ENCODE data around the gene CAST. TPM values are rescaled to one million over a fixed set of nuclear protein-coding genes. Genes with fewer than 3 reads are reported as not detected.

Gene CAST
- total RNA-seq, 2 donors from 2014 or later = 175 to 347 TPM

- H3K27me3 ChIP-seq (replicated peaks; ENCODE audit: insufficient read depth) = no peaks in the 10 kb centered on the region
- H3K36me3 ChIP-seq = no peaks in the 10 kb centered on the region
- H3K9me3 ChIP-seq = no peaks in the 10 kb centered on the region
- no peak for TF ChIP-seq CTCF (IDR thresholded peaks at IDR 0.05)
- H3K4me1 ChIP-seq (ENCODE audit: control insufficient read depth in 1 of 2, low read depth in 2 of 2) = peaks cover 3 to 23% of the 10 kb centered on the region in 2 donors
- H3K27ac ChIP-seq = no peak overlapping the region
- H3K4me3 ChIP-seq = no peak overlapping the region
- DNase-seq (ENCODE audit: low spot score) (no peak), ATAC-seq (ENCODE audit: insufficient number of reproducible peaks, low FRiP score, low read depth) (no peak)
Measured at GRCh38 chr5:96619946-96620345, 42.2 kb upstream of the CAST start.

- no peak overlapping the region for H3K27ac ChIP-seq
- no peak for ATAC-seq (ENCODE audit: insufficient number of reproducible peaks, low FRiP score, low read depth)
- H3K4me1 ChIP-seq (ENCODE audit: control insufficient read depth in 1 of 2, low read depth in 2 of 2) = peaks cover 0 to 14% of the 10 kb centered on the region in 2 donors
- no peak overlapping the region for H3K4me3 ChIP-seq
- no peaks in the 10 kb centered on the region for H3K36me3 ChIP-seq
- no peak for TF ChIP-seq CTCF (IDR thresholded peaks at IDR 0.05)
- no peak for DNase-seq (ENCODE audit: low spot score)
- no peaks in the 10 kb centered on the region for H3K9me3 ChIP-seq
- no peaks in the 10 kb centered on the region for H3K27me3 ChIP-seq (replicated peaks; ENCODE audit: insufficient read depth)
Measured at GRCh38 chr5:96624596-96624995, 37.6 kb upstream of the CAST start.

- DNase-seq (ENCODE audit: low spot score) (no peak), ATAC-seq (ENCODE audit: insufficient number of reproducible peaks, low FRiP score, low read depth) (no peak)
- H3K27me3 ChIP-seq (replicated peaks; ENCODE audit: insufficient read depth) = no peaks in the 10 kb centered on the region
- no peak for TF ChIP-seq CTCF (IDR thresholded peaks at IDR 0.05)
- no peaks in the 10 kb centered on the region for H3K36me3 ChIP-seq
- H3K9me3 ChIP-seq = no peaks in the 10 kb centered on the region
- no peak overlapping the region for H3K4me3 ChIP-seq
- H3K4me1 ChIP-seq (ENCODE audit: control insufficient read depth in 1 of 2, low read depth in 2 of 2) = peaks cover 0 to 14% of the 10 kb centered on the region in 2 donors
- H3K27ac ChIP-seq = no peak overlapping the region
Measured at GRCh38 chr5:96625365-96625764, 36.8 kb upstream of the CAST start.

GRCh38 chr5:96626956-96627355, 35.2 kb upstream of the CAST start:
- no peak for ATAC-seq (ENCODE audit: insufficient number of reproducible peaks, low FRiP score, low read depth)
- no peak overlapping the region for H3K27ac ChIP-seq

GRCh38 chr5:96627792-96628398, 34.3 kb upstream of the CAST start:
- no peaks in the 10 kb centered on the region for H3K27me3 ChIP-seq (replicated peaks; ENCODE audit: insufficient read depth)
- no peak overlapping the region for H3K4me3 ChIP-seq
- DNase-seq (ENCODE audit: low spot score) = no peak
- no peaks in the 10 kb centered on the region for H3K36me3 ChIP-seq
- ATAC-seq (ENCODE audit: insufficient number of reproducible peaks, low FRiP score, low read depth) = no peak
- H3K4me1 ChIP-seq (ENCODE audit: control insufficient read depth in 1 of 2, low read depth in 2 of 2) = peaks cover 0 to 4% of the 10 kb centered on the region in 2 donors
- H3K9me3 ChIP-seq = no peaks in the 10 kb centered on the region
- no peak for TF ChIP-seq CTCF (IDR thresholded peaks at IDR 0.05)
- H3K27ac ChIP-seq = no peak overlapping the region

More at GRCh38 chr5:96626956-96627355, 35.2 kb upstream of the CAST start:
- Histone ChIP-seq H3K27me3 (replicated peaks; ENCODE audit: insufficient read depth) (no peaks in the 10 kb centered on the region), H3K4me1 (ENCODE audit: control insufficient read depth in 1 of 2, low read depth in 2 of 2) (peaks cover 0 to 9% of the 10 kb centered on the region in 2 donors), H3K9me3 (no peaks in the 10 kb centered on the region), H3K4me3 (no peak overlapping the region), H3K36me3 (no peaks in the 10 kb centered on the region)
- no peak for TF ChIP-seq CTCF (IDR thresholded peaks at IDR 0.05)
- no peak for DNase-seq (ENCODE audit: low spot score)
